Measurements from ENCODE around the gene ANK3. TPM values are rescaled to one million over a fixed set of nuclear protein-coding genes. Genes with fewer than 3 reads are reported as not detected.

Gene ANK3
- total and polyA plus RNA-seq, 3 donors from 2014 or later = 23.5 to 39.9 (median 38.6) TPM

DNA sequence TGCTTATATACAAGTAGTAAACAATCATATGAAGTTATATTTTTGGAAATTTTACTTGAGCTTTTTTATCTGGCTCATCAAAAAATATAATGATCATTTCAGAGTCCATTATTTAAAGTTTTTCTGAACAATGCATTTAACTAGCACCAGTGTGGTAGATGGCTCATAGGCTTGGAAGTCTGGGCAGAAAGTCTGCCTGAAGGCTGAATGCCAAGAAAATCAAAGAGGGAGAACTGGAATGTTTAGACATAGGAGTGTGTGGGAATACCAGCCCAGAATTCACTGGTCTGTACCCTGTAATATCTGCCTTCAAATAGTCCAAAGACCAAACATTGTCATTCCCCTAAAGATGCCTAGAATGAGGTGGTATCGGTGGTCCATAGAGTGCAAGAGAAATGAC is 40.3 kb upstream of the ANK3 start:
- DNase-seq = no peak
- Histone ChIP-seq H3K4me3 (no peak overlapping the region), H3K27me3 (no peaks in the 10 kb centered on the region), H3K27ac (no peak overlapping the region), H3K9me3 (no peaks in the 10 kb centered on the region), H3K36me3 (ENCODE audit: low read depth, missing control alignments) (no peaks in the 10 kb centered on the region), H3K4me1 (no peaks in the 10 kb centered on the region)
- WGBS, 2 donors = 50 to 65% methylated on average over 1 of the region's 1 CpG
- intact Hi-C loops (cut with DNase I; ENCODE audit: low total_unique reads) = no loop called here
- TF ChIP-seq, protein P1, sequence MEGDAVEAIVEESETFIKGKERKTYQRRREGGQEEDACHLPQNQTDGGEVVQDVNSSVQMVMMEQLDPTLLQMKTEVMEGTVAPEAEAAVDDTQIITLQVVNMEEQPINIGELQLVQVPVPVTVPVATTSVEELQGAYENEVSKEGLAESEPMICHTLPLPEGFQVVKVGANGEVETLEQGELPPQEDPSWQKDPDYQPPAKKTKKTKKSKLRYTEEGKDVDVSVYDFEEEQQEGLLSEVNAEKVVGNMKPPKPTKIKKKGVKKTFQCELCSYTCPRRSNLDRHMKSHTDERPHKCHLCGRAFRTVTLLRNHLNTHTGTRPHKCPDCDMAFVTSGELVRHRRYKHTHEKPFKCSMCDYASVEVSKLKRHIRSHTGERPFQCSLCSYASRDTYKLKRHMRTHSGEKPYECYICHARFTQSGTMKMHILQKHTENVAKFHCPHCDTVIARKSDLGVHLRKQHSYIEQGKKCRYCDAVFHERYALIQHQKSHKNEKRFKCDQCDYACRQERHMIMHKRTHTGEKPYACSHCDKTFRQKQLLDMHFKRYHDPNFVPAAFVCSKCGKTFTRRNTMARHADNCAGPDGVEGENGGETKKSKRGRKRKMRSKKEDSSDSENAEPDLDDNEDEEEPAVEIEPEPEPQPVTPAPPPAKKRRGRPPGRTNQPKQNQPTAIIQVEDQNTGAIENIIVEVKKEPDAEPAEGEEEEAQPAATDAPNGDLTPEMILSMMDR (IDR thresholded peaks at IDR 0.05) = no peak
- no peak for TF ChIP-seq POLR2A (IDR thresholded peaks at IDR 0.05)

DNA sequence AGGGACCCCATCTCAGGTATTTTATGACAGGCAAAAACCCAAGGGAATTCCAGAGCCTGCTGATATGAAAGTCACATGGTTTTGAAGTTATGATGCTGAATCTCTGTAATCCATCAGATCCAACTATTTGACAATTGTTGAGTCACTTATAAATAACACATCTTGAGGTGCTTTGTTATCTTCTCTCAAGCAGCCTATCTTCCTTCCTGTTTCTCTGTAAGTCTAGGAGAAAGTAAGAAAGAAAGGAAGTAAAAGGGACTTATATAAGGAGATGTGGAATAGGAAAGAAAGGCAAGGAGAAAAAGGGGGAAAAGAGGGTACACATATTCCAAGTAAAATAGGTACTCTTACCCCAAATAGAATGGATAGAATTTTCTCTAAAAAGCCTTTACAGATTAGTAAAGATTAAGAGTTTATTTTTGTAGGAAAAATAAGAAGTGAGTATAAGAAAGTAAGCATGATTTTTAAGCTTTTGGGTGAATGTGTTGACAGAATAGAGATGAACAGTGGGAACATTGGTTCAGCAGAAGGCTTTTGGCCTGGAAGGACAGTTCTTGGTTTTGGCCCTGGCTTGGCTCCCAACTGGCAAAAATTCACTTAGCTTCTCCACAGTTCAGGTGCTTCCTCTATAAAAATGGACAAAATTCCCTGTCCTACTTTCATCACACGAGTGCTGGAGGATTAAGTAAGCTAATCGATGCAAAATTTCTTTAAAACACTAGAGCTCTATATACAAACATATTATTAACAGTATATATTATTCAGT is 39.6 kb upstream of the ANK3 start:
- Histone ChIP-seq H3K27me3 (no peaks in the 10 kb centered on the region), H3K4me1 (no peaks in the 10 kb centered on the region), H3K9me3 (no peaks in the 10 kb centered on the region), H3K27ac (no peak overlapping the region), H3K4me3 (no peak overlapping the region), H3K36me3 (ENCODE audit: low read depth, missing control alignments) (no peaks in the 10 kb centered on the region)
- no peak for TF ChIP-seq POLR2A (IDR thresholded peaks at IDR 0.05)
- TF ChIP-seq, protein P1 (IDR thresholded peaks at IDR 0.05) = no peak
- intact Hi-C loops (cut with DNase I; ENCODE audit: low total_unique reads) = no loop called here
- 50 to 78% methylated on average over 2 of the region's 2 CpGs for WGBS, 2 donors
- DNase-seq = no peak

DNA sequence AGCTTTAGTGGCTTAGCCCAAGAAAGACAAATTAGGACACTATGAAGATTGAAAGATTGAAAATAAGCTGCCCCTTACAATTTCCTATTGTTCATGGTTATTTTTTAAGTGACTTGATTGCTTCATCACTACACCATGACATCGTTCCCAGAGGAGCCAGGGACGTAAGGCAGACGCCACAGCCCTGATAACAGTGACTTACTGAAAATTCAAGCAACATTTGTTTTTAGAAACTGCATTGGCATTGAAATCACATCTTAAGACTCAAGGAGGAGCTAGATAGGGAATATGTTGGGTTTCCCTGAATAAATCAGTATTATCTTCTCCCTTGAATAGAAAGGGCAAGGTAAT is 38.7 kb upstream of the ANK3 start:
- Histone ChIP-seq H3K36me3 (ENCODE audit: low read depth, missing control alignments) (no peaks in the 10 kb centered on the region), H3K9me3 (no peaks in the 10 kb centered on the region), H3K4me3 (no peak overlapping the region), H3K4me1 (no peaks in the 10 kb centered on the region), H3K27me3 (no peaks in the 10 kb centered on the region), H3K27ac (no peak overlapping the region)
- 76 to 85% methylated on average over 3 of the region's 3 CpGs for WGBS, 2 donors
- DNase-seq = no peak
- intact Hi-C loops (cut with DNase I; ENCODE audit: low total_unique reads) = no loop called here
- TF ChIP-seq, protein P1 (IDR thresholded peaks at IDR 0.05) = no peak
- no peak for TF ChIP-seq POLR2A (IDR thresholded peaks at IDR 0.05)

DNA sequence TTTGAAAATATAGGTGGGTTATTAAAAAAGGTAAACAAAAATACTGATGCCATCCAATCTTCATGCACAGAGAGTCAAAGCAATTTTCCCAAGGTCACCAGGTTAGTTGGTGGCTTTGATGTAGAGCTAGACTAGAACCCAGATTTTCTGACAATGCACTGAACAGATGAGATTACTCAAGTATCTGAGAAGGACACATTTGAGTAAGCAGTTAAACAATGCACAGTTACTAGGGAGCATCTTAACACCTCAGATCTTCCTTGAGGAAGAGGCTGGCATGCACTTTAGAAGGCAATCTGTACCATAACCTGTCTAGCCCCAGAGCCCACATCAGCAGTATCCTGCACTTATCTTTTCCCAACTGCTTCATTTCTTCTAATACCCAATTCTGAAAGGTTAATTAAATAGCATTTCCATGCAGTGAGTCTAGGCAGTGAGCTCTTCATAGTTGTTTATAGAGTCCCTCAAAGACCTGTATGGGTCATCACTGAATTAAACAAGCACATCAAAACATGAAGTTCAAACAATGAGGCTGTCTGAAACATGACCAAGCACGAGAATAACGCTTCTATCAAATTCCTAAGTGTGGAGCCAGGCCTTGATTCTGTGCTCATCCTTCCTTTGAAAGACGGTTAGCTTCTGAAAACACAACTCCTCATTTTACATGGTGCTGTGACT is 38.2 kb upstream of the ANK3 start:
- Histone ChIP-seq H3K4me1 (no peaks in the 10 kb centered on the region), H3K36me3 (ENCODE audit: low read depth, missing control alignments) (no peaks in the 10 kb centered on the region), H3K27ac (no peak overlapping the region), H3K27me3 (no peaks in the 10 kb centered on the region), H3K4me3 (no peak overlapping the region), H3K9me3 (no peaks in the 10 kb centered on the region)
- no peak for TF ChIP-seq POLR2A (IDR thresholded peaks at IDR 0.05)
- TF ChIP-seq, protein P1 (IDR thresholded peaks at IDR 0.05) = no peak
- DNase-seq = no peak
- 67 to 80% methylated on average over 3 of the region's 3 CpGs for WGBS, 2 donors
- intact Hi-C loops (cut with DNase I; ENCODE audit: low total_unique reads) = no loop called here

Data from testis (tissue), 3 donors.